HEK293T (cell line): ENCODE data around the gene PTCHD1.

Experiments
- CTCF ChIA-PET: fragments of 350-600 bp; formaldehyde crosslinking; extraction: SDS; loops from one replicate; lab custom pipeline; 2021; ENCODE audit warnings: antibody characterized with exemption, inconsistent platforms; lab: Yijun Ruan, JAX
- POLR2A ChIA-PET: fragments of 350-600 bp; formaldehyde crosslinking; extraction: SDS; loops from one replicate; lab custom pipeline; 2020; ENCODE audit warnings: antibody characterized with exemption, inconsistent platforms; lab: Yijun Ruan, JAX
- DNase-seq: peaks from one replicate; pipeline ENCODE4 v3.0.0; 2012; ENCODE audit warnings: mixed read lengths; ENCODE audit errors: extremely low spot score
- ARNT ChIP-seq: fragments of 450-650 bp; IDR thresholded peaks from 2 replicates; pipeline ENCODE4 v1.6.1; 2017; ENCODE audit warnings: mild to moderate bottlenecking
- BHLHE40 ChIP-seq: fragments of 450-650 bp; IDR thresholded peaks from 2 replicates; pipeline ENCODE4 v1.6.1; 2016; ENCODE audit warnings: mild to moderate bottlenecking, moderate library complexity, borderline replicate concordance
- CTBP1 ChIP-seq: fragments of 450-650 bp; IDR thresholded peaks from 2 replicates; pipeline ENCODE4 v1.6.1; 2016; ENCODE audit warnings: borderline replicate concordance
- ELF4 ChIP-seq: fragments of 450-650 bp; IDR thresholded peaks from 2 replicates; pipeline ENCODE4 v1.6.1; 2017; ENCODE audit warnings: antibody characterized with exemption
- FOXA1 ChIP-seq: fragments of 450-650 bp; IDR thresholded peaks from 2 replicates; pipeline ENCODE4 v1.6.1; 2016; ENCODE audit warnings: mild to moderate bottlenecking
- FOXK2 ChIP-seq: fragments of 450-650 bp; IDR thresholded peaks from 2 replicates; pipeline ENCODE4 v1.6.1; 2016; ENCODE audit warnings: mild to moderate bottlenecking
- FOXM1 ChIP-seq: fragments of 450-650 bp; IDR thresholded peaks from 2 replicates; pipeline ENCODE4 v1.6.1; 2017; ENCODE audit warnings: mild to moderate bottlenecking, borderline replicate concordance
- HDGF ChIP-seq: fragments of 450-650 bp; IDR thresholded peaks from 2 replicates; pipeline ENCODE4 v1.6.1; 2017; ENCODE audit warnings: antibody characterized with exemption, borderline replicate concordance
- L3MBTL2 ChIP-seq: fragments of 450-650 bp; conservative IDR thresholded peaks from 2 replicates; pipeline ENCODE4 v1.6.1; 2016; ENCODE audit warnings: mild to moderate bottlenecking
- LEF1 ChIP-seq: fragments of 450-650 bp; IDR thresholded peaks from 2 replicates; pipeline ENCODE4 v1.6.1; 2017; ENCODE audit warnings: mild to moderate bottlenecking, borderline replicate concordance
- NFRKB ChIP-seq: fragments of 450-650 bp; IDR thresholded peaks from 2 replicates; pipeline ENCODE4 v1.6.1; 2016; ENCODE audit warnings: mild to moderate bottlenecking, moderate library complexity
- SP1 ChIP-seq: fragments of 450-650 bp; IDR thresholded peaks from 2 replicates; pipeline ENCODE4 v1.6.1; 2017
- SUZ12 ChIP-seq: fragments of 450-650 bp; IDR thresholded peaks from 2 replicates; pipeline ENCODE4 v1.6.1; 2016; ENCODE audit warnings: mild to moderate bottlenecking
- TARDBP ChIP-seq: fragments of 450-650 bp; IDR thresholded peaks from 2 replicates; pipeline ENCODE4 v1.6.1; 2016
- ZNF384 ChIP-seq: fragments of 450-650 bp; IDR thresholded peaks from 2 replicates; pipeline ENCODE4 v1.6.1; 2016
- TF ChIP-seq, protein P1 (sequence below): fragments of 450-650 bp; IDR thresholded peaks from 2 replicates; pipeline ENCODE4 v1.6.1; 2016

Gene PTCHD1

DNA sequence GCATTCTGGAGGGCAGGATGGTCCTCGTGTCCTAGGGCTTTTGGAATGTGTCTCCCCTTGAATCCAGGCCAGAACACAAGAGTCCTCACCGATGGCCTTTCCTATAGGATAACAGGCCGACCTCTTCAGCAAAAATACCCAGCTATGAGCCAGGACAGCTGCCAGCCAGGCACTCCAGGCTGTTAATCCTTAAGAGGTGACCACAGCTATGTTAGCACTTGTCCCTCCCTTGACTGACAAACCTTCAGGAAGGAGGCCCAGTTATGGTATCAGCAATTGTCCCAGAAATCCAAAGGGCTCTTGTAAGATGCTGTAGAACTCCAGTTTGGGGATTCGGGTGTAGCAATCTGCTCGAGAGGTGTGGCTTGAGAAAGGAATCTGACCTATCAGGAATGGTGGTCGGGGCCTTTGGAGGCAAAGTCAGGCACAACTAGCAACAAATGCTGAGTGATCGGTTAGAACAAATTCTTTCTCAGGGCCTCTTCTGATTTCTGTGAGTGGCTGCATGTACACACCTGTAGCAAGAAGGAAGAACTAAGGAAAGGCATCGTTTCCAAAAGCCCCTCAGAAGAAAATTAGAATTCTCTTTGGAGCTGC lies 54.6 kb downstream of the PTCHD1 start:
- TF ChIP-seq FOXM1 (no peak), LEF1 (no peak), ELF4 (no peak), BHLHE40 (no peak), FOXA1 (no peak), CTBP1 (no peak), FOXK2 (no peak), SUZ12 (no peak), ZNF384 (no peak), TARDBP (no peak), SP1 (no peak), ARNT (no peak), NFRKB (no peak), HDGF (no peak), L3MBTL2 (no peak)
- TF ChIP-seq, protein P1, sequence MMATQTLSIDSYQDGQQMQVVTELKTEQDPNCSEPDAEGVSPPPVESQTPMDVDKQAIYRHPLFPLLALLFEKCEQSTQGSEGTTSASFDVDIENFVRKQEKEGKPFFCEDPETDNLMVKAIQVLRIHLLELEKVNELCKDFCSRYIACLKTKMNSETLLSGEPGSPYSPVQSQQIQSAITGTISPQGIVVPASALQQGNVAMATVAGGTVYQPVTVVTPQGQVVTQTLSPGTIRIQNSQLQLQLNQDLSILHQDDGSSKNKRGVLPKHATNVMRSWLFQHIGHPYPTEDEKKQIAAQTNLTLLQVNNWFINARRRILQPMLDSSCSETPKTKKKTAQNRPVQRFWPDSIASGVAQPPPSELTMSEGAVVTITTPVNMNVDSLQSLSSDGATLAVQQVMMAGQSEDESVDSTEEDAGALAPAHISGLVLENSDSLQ = no peak
- CTCF ChIA-PET = no interaction called here
- no peak for DNase-seq
- POLR2A ChIA-PET = no interaction called here

DNA sequence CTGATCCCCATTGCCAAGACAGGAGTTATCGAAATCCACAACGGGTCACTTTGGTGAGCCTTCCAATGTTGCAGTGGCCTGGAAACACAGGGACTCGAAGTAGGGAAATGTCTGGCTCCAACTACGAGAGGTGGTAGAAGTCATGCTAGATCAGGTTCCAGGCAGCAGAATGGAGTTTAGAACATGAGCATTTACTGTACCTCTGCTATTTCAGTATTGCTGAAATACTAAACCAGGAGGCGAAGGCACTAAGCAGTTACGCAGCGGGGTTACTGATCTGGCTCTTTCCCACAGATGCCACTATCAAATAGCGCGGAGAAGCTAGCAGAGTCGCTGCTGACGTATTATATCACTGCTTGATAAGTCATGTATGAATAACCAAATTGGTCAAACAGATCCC lies 56.3 kb downstream of the PTCHD1 start:
- POLR2A ChIA-PET = no interaction called here
- peak; percentile 8 for DNase-seq
- no peak for TF ChIP-seq FOXK2
- TF ChIP-seq BHLHE40 = no peak
- no peak for TF ChIP-seq ELF4
- TF ChIP-seq CTBP1 = no peak
- TF ChIP-seq ZNF384 = no peak
- no peak for TF ChIP-seq NFRKB
- no peak for TF ChIP-seq FOXA1
- no peak for TF ChIP-seq SP1
- TF ChIP-seq L3MBTL2 = no peak
- no peak for TF ChIP-seq HDGF
- no peak for TF ChIP-seq FOXM1
- no peak for TF ChIP-seq LEF1
- no peak for TF ChIP-seq TARDBP
- TF ChIP-seq ARNT = no peak
- CTCF ChIA-PET = no interaction called here

DNA sequence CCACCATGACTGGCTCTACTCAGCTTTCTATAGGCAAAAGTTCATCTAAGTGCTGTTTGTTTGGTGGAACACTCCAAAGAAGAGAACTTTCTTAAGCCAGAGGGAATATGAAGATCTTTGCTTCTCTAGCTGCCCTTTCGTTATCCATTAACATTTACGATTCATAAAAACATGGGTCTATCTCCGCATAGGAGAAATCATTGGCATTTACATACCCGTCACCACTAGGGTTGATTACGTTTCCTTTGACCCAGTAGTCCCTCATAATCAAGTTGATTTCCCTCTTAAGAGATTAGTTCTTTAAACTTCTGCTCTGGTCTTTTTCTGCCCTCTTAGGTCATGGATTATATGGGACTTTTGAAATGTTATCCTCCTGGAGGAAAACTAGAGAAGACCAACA lies 57.5 kb downstream of the PTCHD1 start:
- no peak for DNase-seq
- CTCF ChIA-PET = no interaction called here
- POLR2A ChIA-PET = no interaction called here
- TF ChIP-seq, protein P1 = no peak
- no peak for TF ChIP-seq L3MBTL2
- no peak for TF ChIP-seq ARNT
- no peak for TF ChIP-seq LEF1
- TF ChIP-seq CTBP1 = no peak

DNA sequence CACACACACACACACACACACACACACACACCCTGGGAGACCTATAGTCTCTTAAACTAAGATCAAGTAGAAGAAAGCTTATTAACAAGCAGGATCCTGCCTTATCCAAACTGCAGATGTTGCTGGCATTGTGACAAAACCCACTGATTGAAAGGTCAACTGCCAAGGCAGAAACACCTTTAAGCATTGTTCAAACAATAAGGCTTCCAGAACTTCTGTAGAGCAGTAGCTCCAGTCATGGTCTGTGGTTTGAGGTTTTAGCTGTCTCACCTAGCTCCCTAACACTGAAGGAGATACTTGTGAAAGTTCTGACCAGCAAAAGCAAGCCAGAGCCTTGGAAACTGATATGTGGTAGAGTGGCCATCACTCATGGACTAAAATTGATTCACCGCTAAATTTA lies 59.8 kb downstream of the PTCHD1 start:
- TF ChIP-seq FOXM1 = no peak
- no peak for TF ChIP-seq FOXK2
- TF ChIP-seq ARNT = no peak
- CTCF ChIA-PET = no interaction called here
- POLR2A ChIA-PET = no interaction called here
- no peak for DNase-seq

DNA sequence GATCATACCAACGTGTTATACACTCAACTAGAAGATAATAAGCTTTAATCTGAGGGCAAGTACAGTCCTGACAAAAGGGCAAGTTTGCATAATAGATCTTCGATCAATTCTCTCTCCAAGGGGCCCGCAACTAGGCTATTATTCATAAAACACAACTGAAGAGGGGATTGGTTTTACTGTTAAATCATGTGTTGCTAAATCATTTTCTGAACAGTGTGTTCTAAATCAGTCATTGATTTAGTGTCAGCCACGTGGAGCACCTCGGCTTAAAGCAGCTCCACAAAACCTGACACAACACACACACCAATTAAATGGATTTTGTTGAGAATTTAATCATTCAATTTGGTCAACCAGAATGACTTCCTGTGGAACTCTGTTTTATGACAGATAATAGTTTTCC lies 61.6 kb downstream of the PTCHD1 start:
- POLR2A ChIA-PET = no interaction called here
- CTCF ChIA-PET = interaction anchor here (0.9 kb wide), 1 partner anchor 9 kb away, joined by 3 read pairs; no protein-coding TSS in a partner anchor
- no peak for TF ChIP-seq TARDBP
- TF ChIP-seq FOXK2 = no peak
- no peak for TF ChIP-seq FOXM1
- TF ChIP-seq BHLHE40 = no peak
- TF ChIP-seq SP1 = no peak
- no peak for TF ChIP-seq L3MBTL2
- no peak for TF ChIP-seq FOXA1
- no peak for TF ChIP-seq SUZ12
- no peak for DNase-seq

DNA sequence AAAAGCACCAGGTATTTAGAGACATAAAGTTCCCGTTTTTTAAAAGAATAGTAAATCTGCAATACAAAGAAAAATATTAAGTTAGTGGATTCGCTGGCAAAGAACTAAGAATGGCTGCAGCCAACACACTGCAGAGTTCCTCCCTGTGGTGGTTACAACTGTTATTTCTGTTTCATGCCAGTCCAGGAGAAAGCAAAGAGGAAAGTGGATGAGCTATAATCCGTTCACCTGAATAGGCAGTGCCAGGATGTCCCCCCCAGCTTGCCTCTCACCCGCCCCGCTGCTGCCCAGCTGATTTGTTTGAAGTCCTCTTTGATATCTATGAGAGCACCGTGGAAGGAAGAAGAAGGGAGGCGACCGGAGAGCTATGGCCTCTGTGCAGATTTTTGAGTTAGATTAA lies 63.9 kb downstream of the PTCHD1 start:
- TF ChIP-seq ARNT (no peak), FOXK2 (no peak), L3MBTL2 (no peak), LEF1 (no peak), HDGF (no peak), CTBP1 (no peak), ELF4 (no peak), ZNF384 (no peak), SP1 (no peak), BHLHE40 (no peak), FOXA1 (no peak)
- TF ChIP-seq, protein P1 = no peak
- ChIA-PET CTCF (no interaction called here), POLR2A (no interaction called here)
- DNase-seq = no peak

DNA sequence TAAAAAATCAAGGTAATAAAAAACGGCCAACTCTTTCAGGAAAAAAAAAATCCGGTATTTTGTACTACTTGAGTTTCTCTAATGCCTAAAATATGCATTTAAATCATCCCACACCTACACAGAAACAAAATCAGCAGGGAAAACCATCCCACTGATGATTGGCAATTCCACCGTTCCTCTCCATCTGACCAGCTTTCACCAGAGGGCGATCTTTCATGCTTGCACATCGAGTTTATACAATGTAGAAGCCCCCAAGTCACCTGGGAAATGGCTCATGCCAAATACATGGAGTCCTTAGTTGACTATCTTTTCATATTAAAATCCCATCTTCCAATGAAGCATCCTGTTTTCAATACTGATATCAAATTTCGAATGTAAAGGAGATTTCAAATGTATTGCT lies 69.2 kb downstream of the PTCHD1 start:
- ChIA-PET POLR2A (no interaction called here), CTCF (no interaction called here)
- no peak for TF ChIP-seq NFRKB
- TF ChIP-seq ELF4 = no peak
- TF ChIP-seq HDGF = no peak
- TF ChIP-seq ZNF384 = no peak
- TF ChIP-seq BHLHE40 = no peak
- no peak for TF ChIP-seq L3MBTL2
- no peak for TF ChIP-seq TARDBP
- TF ChIP-seq, protein P1 = no peak
- no peak for TF ChIP-seq LEF1
- TF ChIP-seq CTBP1 = no peak
- TF ChIP-seq SUZ12 = no peak
- TF ChIP-seq FOXK2 = no peak
- peak; percentile 27 for DNase-seq
